HCT116 (cell line): ENCODE data around the gene DLG2. TPM values are rescaled to one million over a fixed set of nuclear protein-coding genes. Genes with fewer than 3 reads are reported as not detected.

Source experiments
- ATAC-seq: fragments of 200-7000 bp; cut with Tn5 transposase; 2 replicates; pipeline ENCODE4 v1.9.1; 2020; ENCODE audit warnings: mild to moderate bottlenecking, moderate library complexity
- BruUV-seq: library from RNA; stranded (reverse); fragments of 400-500 nt; replicated peaks from 2 replicates; lab custom pipeline; 2021; lab: Mats Ljungman, UMichigan
- CTCF ChIA-PET: fragments of 300-600 bp; sonication (Branson Sonifier 250); formaldehyde crosslinking; loops from one replicate; lab custom pipeline; 2021; ENCODE audit warnings: antibody characterized with exemption; lab: Charles Lee
- POLR2A ChIA-PET: fragments of 300-600, 350-600 bp; sonication (Branson Sonifier 250); formaldehyde crosslinking; loops from one replicate; lab custom pipeline; 2021; ENCODE audit warnings: antibody characterized with exemption; lab: Charles Lee
- RAD21 ChIA-PET, 2 experiments: fragments of 300-600 bp; sonication (Branson Sonifier 250); formaldehyde crosslinking; loops; one replicate each; lab custom pipeline; 2023; ENCODE audit warnings: low total read pairs in 2 of 2; ENCODE audit not compliant: uncharacterized antibody in 2 of 2, unreplicated experiment in 2 of 2, low non-redundant PET in 1 of 2; lab: Charles Lee
- DNase-seq: peaks from one replicate; pipeline ENCODE4 v3.0.0-alpha.2; 2010; ENCODE audit warnings: low read depth, low spot score
- H2AFZ ChIP-seq: fragments of 200-600 bp; shearing (Covaris generic), sonication (generic); 2 replicates; pipeline ENCODE4 v1.6.1; 2017; ENCODE audit warnings: low read depth, mixed run types, mixed read lengths, antibody characterized with exemption, low read length; ENCODE audit not compliant: poor library complexity, severe bottlenecking
- H3K27ac ChIP-seq: 2 replicates; pipeline ENCODE4 v1.5.1; 2012; ENCODE audit warnings: low read depth, low read length
- H3K27me3 ChIP-seq: fragments of 200-600 bp; sonication (generic); 2 replicates; pipeline ENCODE4 v1.6.1; 2016; ENCODE audit warnings: mixed run types, low read length, mixed read lengths; ENCODE audit not compliant: insufficient read depth
- H3K36me3 ChIP-seq, 2 experiments: fragments of 200-500 bp in 1 of 2; fragments of 200-600 bp in 1 of 2; sonication (Bioruptor generic) in 1 of 2; sonication (generic) in 1 of 2; 2 replicates each; pipeline versions ENCODE4 v1.5.1 to v1.6.1; 2014 to 2016; ENCODE audit warnings: low read length in 2 of 2, inconsistent platforms in 1 of 2, mixed read lengths in 1 of 2, mixed run types in 1 of 2; ENCODE audit not compliant: insufficient read depth in 2 of 2, control insufficient read depth in 1 of 2
- H3K4me1 ChIP-seq, 2 experiments: fragments of 200-600 bp in 1 of 2; sonication (generic) in 1 of 2; 2 replicates each; pipeline versions ENCODE4 v1.5.1 to v1.6.1; 2012 to 2017; ENCODE audit warnings: low read length in 2 of 2, inconsistent platforms in 1 of 2, mild to moderate bottlenecking in 1 of 2, mixed read lengths in 1 of 2, mixed run types in 1 of 2, moderate library complexity in 1 of 2; ENCODE audit not compliant: insufficient read depth in 2 of 2, control insufficient read depth in 1 of 2
- H3K4me2 ChIP-seq: fragments of 200-600 bp; sonication (generic); 2 replicates; pipeline ENCODE4 v1.6.1; 2017; ENCODE audit warnings: mixed run types, low read length, mixed read lengths
- H3K4me3 ChIP-seq, 2 experiments: fragments of 200-600 bp in 1 of 2; sonication (generic) in 1 of 2; replicated peaks in 1 of 2; 2 replicates each; pipeline ENCODE4 v1.5.1; 2011 to 2016; ENCODE audit warnings: low read length in 2 of 2, control low read depth in 1 of 2, low read depth in 1 of 2, mild to moderate bottlenecking in 1 of 2, mixed read lengths in 1 of 2, mixed run types in 1 of 2
- H3K79me2 ChIP-seq: fragments of 200-600 bp; sonication (generic); 2 replicates; pipeline ENCODE4 v1.6.1; 2017; ENCODE audit warnings: mild to moderate bottlenecking, mixed run types, low read length, moderate library complexity, mixed read lengths; ENCODE audit not compliant: insufficient read depth
- H3K9ac ChIP-seq: fragments of 200-600 bp; sonication (generic); 2 replicates; pipeline ENCODE4 v1.6.1; 2016; ENCODE audit warnings: low read length, mixed read lengths
- H3K9me2 ChIP-seq: fragments of 200-600 bp; sonication (generic), shearing (Covaris generic); 2 replicates; pipeline ENCODE4 v1.6.1; 2017; ENCODE audit warnings: mixed run types, mild to moderate bottlenecking, moderate library complexity; ENCODE audit not compliant: insufficient read depth
- H3K9me3 ChIP-seq, 2 experiments: fragments of 200-500 bp in 1 of 2; fragments of 200-600 bp in 1 of 2; sonication (Bioruptor generic) in 1 of 2; sonication (generic) in 1 of 2; 2 replicates each; pipeline ENCODE4 v1.6.1; 2014 to 2017; ENCODE audit warnings: low read length in 2 of 2, mixed read lengths in 2 of 2, inconsistent platforms in 1 of 2, low read depth in 1 of 2, mild to moderate bottlenecking in 1 of 2, mixed run types in 1 of 2, moderate library complexity in 1 of 2; ENCODE audit not compliant: control insufficient read depth in 1 of 2, insufficient read depth in 1 of 2
- H4K20me1 ChIP-seq: fragments of 200-600 bp; sonication (generic), shearing (Covaris generic); 2 replicates; pipeline ENCODE4 v1.6.1; 2017; ENCODE audit warnings: mixed run types, mild to moderate bottlenecking, moderate library complexity; ENCODE audit not compliant: insufficient read depth
- ATF3 ChIP-seq: IDR thresholded peaks from 2 replicates; pipeline ENCODE4 v1.6.1; 2012
- CBX3 ChIP-seq: IDR thresholded peaks from 2 replicates; pipeline ENCODE4 v1.6.1; 2012; ENCODE audit warnings: low read depth
- EGR1 ChIP-seq: IDR thresholded peaks from 2 replicates; pipeline ENCODE4 v1.6.1; 2012; ENCODE audit warnings: low read depth
- ELF1 ChIP-seq: IDR thresholded peaks from 2 replicates; pipeline ENCODE4 v1.6.1; 2012; ENCODE audit warnings: low read depth, borderline replicate concordance
- EZH2phosphoT487 ChIP-seq: fragments of 200-600 bp; IDR thresholded peaks from 2 replicates; pipeline ENCODE4 v1.6.1; 2018; ENCODE audit warnings: antibody characterized with exemption, borderline replicate concordance
- FOSL1 ChIP-seq: IDR thresholded peaks from 2 replicates; pipeline ENCODE4 v1.6.1; 2012; ENCODE audit warnings: low read depth
- JUND ChIP-seq: IDR thresholded peaks from 2 replicates; pipeline ENCODE4 v1.6.1; 2012
- MAX ChIP-seq: IDR thresholded peaks from 2 replicates; pipeline ENCODE4 v1.6.1; 2012
- POLR2A ChIP-seq: IDR thresholded peaks from 2 replicates; pipeline ENCODE4 v1.7.0; 2011; ENCODE audit warnings: borderline replicate concordance; ENCODE audit not compliant: insufficient read depth, insufficient read length; ENCODE audit errors: extremely low read depth
- POLR2AphosphoS5 ChIP-seq: IDR thresholded peaks from 2 replicates; pipeline ENCODE4 v1.6.1; 2011; ENCODE audit warnings: mild to moderate bottlenecking, low read depth, low read length, moderate library complexity
- SP1 ChIP-seq: IDR thresholded peaks from 2 replicates; pipeline ENCODE4 v1.6.1; 2012; ENCODE audit warnings: low read depth
- SRF ChIP-seq: IDR thresholded peaks from 2 replicates; pipeline ENCODE4 v1.6.1; 2012; ENCODE audit warnings: low read depth
- ZFX ChIP-seq: fragments of 450-650 bp; IDR thresholded peaks from 2 replicates; pipeline ENCODE4 v1.6.1; 2017
- ZNF274 ChIP-seq: fragments of 200-500 bp; sonication (Bioruptor generic); IDR thresholded peaks from 2 replicates; pipeline ENCODE4 v1.6.1; 2014; ENCODE audit warnings: mild to moderate bottlenecking, low read depth, low read length, inconsistent platforms
- intact Hi-C: fragments of 100-400 bp; cut with micrococcal nuclease; formaldehyde crosslinking; loops from 2 replicates; pipeline ENCODE4 v1.10.0; 2022
- total RNA-seq: library from RNA; stranded (reverse); gene quantifications from one replicate; pipeline ENCODE4 v1.2.1, GENCODE V29; 2021; ENCODE audit not compliant: unreplicated experiment

DLG2 gene
- total RNA-seq, 1 experiment from 2014 or later, result 2.4 TPM

- ChIA-PET POLR2A (no interaction called here), RAD21 (no interaction called here), CTCF (no interaction called here)
- H3K9me2 ChIP-seq, result no peaks in the 10 kb centered on the region
- ATAC-seq (no peak), DNase-seq (no peak)
- no peak overlapping the region for H3K9ac ChIP-seq
- H3K4me2 ChIP-seq, result no peak overlapping the region
- H3K9me3 ChIP-seq, result no peaks in the 10 kb centered on the region
- no peak overlapping the region for H3K4me3 ChIP-seq
- BruUV-seq, result no TSS peak
- no peaks in the 10 kb centered on the region for H3K36me3 ChIP-seq
- H3K4me1 ChIP-seq, result no peaks in the 10 kb centered on the region
- no peaks in the 10 kb centered on the region for H3K79me2 ChIP-seq
- no peaks in the 10 kb centered on the region for H3K27me3 ChIP-seq
- intact Hi-C loops, result no loop called here
- no peak overlapping the region for H3K27ac ChIP-seq
- H4K20me1 ChIP-seq, result no peaks in the 10 kb centered on the region
- TF ChIP-seq POLR2A, result no peak
- no peak overlapping the region for H2AFZ ChIP-seq
Measured at GRCh38 chr11:84886344-84886743, 740.8 kb downstream of the DLG2 start.

- no peaks in the 10 kb centered on the region for H3K9me2 ChIP-seq
- H3K27ac ChIP-seq, result no peak overlapping the region
- H4K20me1 ChIP-seq, result no peaks in the 10 kb centered on the region
- H3K4me3 ChIP-seq, result no peak overlapping the region
- no peak overlapping the region for H3K4me2 ChIP-seq
- DNase-seq (no peak), ATAC-seq (no peak)
- H3K36me3 ChIP-seq, result no peaks in the 10 kb centered on the region
- no peaks in the 10 kb centered on the region for H3K27me3 ChIP-seq
- RAD21 ChIA-PET, result no interaction called here
- TF ChIP-seq EGR1, result no peak
- TF ChIP-seq ZFX, result no peak
- TF ChIP-seq FOSL1, result no peak
- no peak for TF ChIP-seq MAX
- no peak for TF ChIP-seq POLR2AphosphoS5
- TF ChIP-seq JUND, result no peak
- TF ChIP-seq ELF1, result no peak
- no peak for TF ChIP-seq SP1
- no peak for TF ChIP-seq CBX3
- no peak for TF ChIP-seq ATF3
- no peak for TF ChIP-seq EZH2phosphoT487
- TF ChIP-seq ZNF274, result no peak
- no peak for TF ChIP-seq SRF
- H2AFZ ChIP-seq, result no peak overlapping the region
- intact Hi-C loops, result no loop called here
- POLR2A ChIA-PET, result no interaction called here
- H3K4me1 ChIP-seq, result no peaks in the 10 kb centered on the region
- no TSS peak for BruUV-seq
- no peaks in the 10 kb centered on the region for H3K9me3 ChIP-seq
- no peaks in the 10 kb centered on the region for H3K79me2 ChIP-seq
- CTCF ChIA-PET, result no interaction called here
- no peak overlapping the region for H3K9ac ChIP-seq
Measured at GRCh38 chr11:84884836-84885235, 742.3 kb downstream of the DLG2 start.
